Sigmoid colon (tissue), 4 donors: ENCODE data around the gene BMX.

Source experiments
- EP300 ChIP-seq, 4 donors: sonication (generic); formaldehyde crosslinking; IDR thresholded peaks; one replicate each; pipeline ENCODE4 v1.6.1; 2017; ENCODE audit warnings: antibody characterized with exemption in 4 of 4
- POLR2A ChIP-seq, 2 donors: fragments of 450-650 bp; IDR thresholded peaks; one replicate each; pipeline ENCODE4 v1.6.1; 2016; ENCODE audit warnings: antibody characterized with exemption in 2 of 2, mild to moderate bottlenecking in 2 of 2, moderate library complexity in 2 of 2
- POLR2AphosphoS5 ChIP-seq, 4 donors: sonication (generic); formaldehyde crosslinking; IDR thresholded peaks; one replicate each; pipeline ENCODE4 v1.6.1; 2017; ENCODE audit warnings: antibody characterized with exemption in 4 of 4
- TF ChIP-seq, protein P1 (sequence below), 4 experiments: fragments of 450-650 bp in 3 of 4; fragments of 200-600 bp in 1 of 4; IDR thresholded peaks; one replicate each; pipeline ENCODE4 v1.5.1; 2016 to 2019; ENCODE audit warnings: antibody characterized with exemption in 4 of 4, mild to moderate bottlenecking in 3 of 4, moderate library complexity in 2 of 4

DNA sequence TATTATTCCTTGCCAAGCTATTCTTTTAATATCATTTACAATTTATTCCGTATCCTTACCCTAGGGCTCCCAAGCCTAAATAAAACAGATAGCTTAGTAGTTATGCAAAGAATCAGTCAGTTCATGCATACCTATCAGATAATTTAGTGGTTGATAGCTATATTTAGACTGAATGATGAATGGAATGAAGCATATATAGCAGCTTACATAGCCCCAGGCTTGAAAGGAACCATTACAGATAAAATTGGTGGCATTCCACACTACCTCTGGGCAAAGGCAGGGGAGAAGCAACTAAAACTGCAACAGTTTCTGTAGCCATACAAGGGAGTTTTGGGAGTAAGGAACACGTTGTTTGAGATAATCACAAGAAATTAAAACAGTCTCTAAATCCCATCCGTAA is 97.4 kb downstream of the BMX start:
- no peak for TF ChIP-seq POLR2A (IDR thresholded peaks at IDR 0.05)
- TF ChIP-seq, protein P1, sequence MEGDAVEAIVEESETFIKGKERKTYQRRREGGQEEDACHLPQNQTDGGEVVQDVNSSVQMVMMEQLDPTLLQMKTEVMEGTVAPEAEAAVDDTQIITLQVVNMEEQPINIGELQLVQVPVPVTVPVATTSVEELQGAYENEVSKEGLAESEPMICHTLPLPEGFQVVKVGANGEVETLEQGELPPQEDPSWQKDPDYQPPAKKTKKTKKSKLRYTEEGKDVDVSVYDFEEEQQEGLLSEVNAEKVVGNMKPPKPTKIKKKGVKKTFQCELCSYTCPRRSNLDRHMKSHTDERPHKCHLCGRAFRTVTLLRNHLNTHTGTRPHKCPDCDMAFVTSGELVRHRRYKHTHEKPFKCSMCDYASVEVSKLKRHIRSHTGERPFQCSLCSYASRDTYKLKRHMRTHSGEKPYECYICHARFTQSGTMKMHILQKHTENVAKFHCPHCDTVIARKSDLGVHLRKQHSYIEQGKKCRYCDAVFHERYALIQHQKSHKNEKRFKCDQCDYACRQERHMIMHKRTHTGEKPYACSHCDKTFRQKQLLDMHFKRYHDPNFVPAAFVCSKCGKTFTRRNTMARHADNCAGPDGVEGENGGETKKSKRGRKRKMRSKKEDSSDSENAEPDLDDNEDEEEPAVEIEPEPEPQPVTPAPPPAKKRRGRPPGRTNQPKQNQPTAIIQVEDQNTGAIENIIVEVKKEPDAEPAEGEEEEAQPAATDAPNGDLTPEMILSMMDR (IDR thresholded peaks at IDR 0.05), result no peak
- no peak for TF ChIP-seq POLR2AphosphoS5 (IDR thresholded peaks at IDR 0.05)
- TF ChIP-seq EP300 (IDR thresholded peaks at IDR 0.05), result no peak
